Breast epithelium (tissue), 4 donors: ENCODE results near the gene ACACA. TPM values are rescaled to one million over a fixed set of nuclear protein-coding genes. Genes with fewer than 3 reads are reported as not detected.

Source experiments
- DNase-seq, 2 donors: peaks; one replicate each; pipeline ENCODE4 v3.0.0-alpha.2; 2019; ENCODE audit warnings: low spot score in 2 of 2
- H3K27ac ChIP-seq, 2 donors: fragments of 200-600 bp; sonication (generic) in 1 of 2; one replicate each; pipeline ENCODE4 v1.5.1; 2016 to 2019; ENCODE audit warnings: mild to moderate bottlenecking in 1 of 2
- H3K27me3 ChIP-seq, 2 donors: fragments of 200-600 bp; sonication (generic) in 1 of 2; one replicate each; pipeline versions ENCODE4 v1.5.1 to v1.6.0; 2017 to 2019; ENCODE audit warnings: control low read depth in 1 of 2, mild to moderate bottlenecking in 1 of 2
- H3K36me3 ChIP-seq: fragments of 200-600 bp; one replicate; pipeline ENCODE4 v1.5.1; 2019
- H3K4me1 ChIP-seq, 2 donors: fragments of 200-600 bp; sonication (generic); one replicate each; pipeline ENCODE4 v1.5.1; 2016 to 2019; ENCODE audit warnings: control low read depth in 1 of 2
- H3K4me3 ChIP-seq, 3 donors: fragments of 200-600 bp; sonication (generic); 1 replicate in 2 of 3; 2 replicates in 1 of 3; pipeline ENCODE4 v1.5.1; 2016 to 2019; ENCODE audit warnings: mild to moderate bottlenecking in 3 of 3, moderate library complexity in 2 of 3
- H3K9me3 ChIP-seq, 2 donors: fragments of 200-600 bp; sonication (generic) in 1 of 2; one replicate each; pipeline ENCODE4 v1.5.1; 2016 to 2019; ENCODE audit warnings: control low read depth in 1 of 2
- CTCF ChIP-seq, 3 donors: fragments of 450-650 bp; IDR thresholded peaks; one replicate each; pipeline ENCODE4 v1.5.1; 2016 to 2017; ENCODE audit warnings: antibody characterized with exemption in 3 of 3, mild to moderate bottlenecking in 3 of 3, moderate library complexity in 3 of 3
- POLR2A ChIP-seq: fragments of 450-650 bp; IDR thresholded peaks from one replicate; pipeline ENCODE4 v1.6.1; 2016; ENCODE audit warnings: antibody characterized with exemption, mild to moderate bottlenecking, moderate library complexity
- POLR2AphosphoS5 ChIP-seq, 3 donors: sonication (generic); formaldehyde crosslinking; IDR thresholded peaks; one replicate each; pipeline ENCODE4 v1.6.1; 2017; ENCODE audit warnings: antibody characterized with exemption in 3 of 3
- intact Hi-C: fragments of 100-400 bp; cut with DNase I; formaldehyde crosslinking; loops from one replicate; pipeline ENCODE4 v1.15.1; 2023; ENCODE audit warnings: low total_unique reads
- total RNA-seq, 3 donors: library from RNA; depleted of rRNA; stranded (reverse); fragments of >200 nt; gene quantifications; one replicate each; pipeline ENCODE4 v1.1.0, GENCODE V29; 2016

Gene ACACA
- total RNA-seq, 3 donors from 2014 or later = 32.8 to 46.5 (median 36.1) TPM

GRCh38 chr17:37174205-37174604, 232.4 kb downstream of the ACACA start:
- no peaks in the 10 kb centered on the region for H3K27me3 ChIP-seq
- no peaks in the 10 kb centered on the region for H3K4me1 ChIP-seq

GRCh38 chr17:37170881-37171425, 235.7 kb downstream of the ACACA start:
- H3K36me3 ChIP-seq = peaks cover 3% of the 10 kb centered on the region
- intact Hi-C loops = no loop called here
- H3K4me3 ChIP-seq = no peak overlapping the region
- no peak for TF ChIP-seq POLR2A
- no peak for TF ChIP-seq CTCF (IDR thresholded peaks at IDR 0.05)
- no peak for TF ChIP-seq POLR2AphosphoS5 (IDR thresholded peaks at IDR 0.05)
- no peak overlapping the region for H3K27ac ChIP-seq
- no peaks in the 10 kb centered on the region for H3K9me3 ChIP-seq
- no peaks in the 10 kb centered on the region for H3K27me3 ChIP-seq
- H3K4me1 ChIP-seq = no peaks in the 10 kb centered on the region
- no peak for DNase-seq

More at GRCh38 chr17:37174205-37174604, 232.4 kb downstream of the ACACA start:
- intact Hi-C loops = no loop called here
- no peak for TF ChIP-seq POLR2AphosphoS5 (IDR thresholded peaks at IDR 0.05)
- TF ChIP-seq CTCF (IDR thresholded peaks at IDR 0.05) = peak in 1 of 3 donors; percentile 37
- no peak for DNase-seq
- Histone ChIP-seq H3K4me3 (no peak overlapping the region), H3K27ac (no peak overlapping the region), H3K36me3 (no peaks in the 10 kb centered on the region), H3K9me3 (no peaks in the 10 kb centered on the region)

GRCh38 chr17:37168731-37169353, 237.8 kb downstream of the ACACA start:
- Histone ChIP-seq H3K27me3 (no peaks in the 10 kb centered on the region), H3K4me1 (no peaks in the 10 kb centered on the region), H3K27ac (no peak overlapping the region), H3K9me3 (no peaks in the 10 kb centered on the region), H3K36me3 (peaks cover 3% of the 10 kb centered on the region), H3K4me3 (no peak overlapping the region)
- intact Hi-C loops = no loop called here
- no peak for TF ChIP-seq CTCF (IDR thresholded peaks at IDR 0.05)
- TF ChIP-seq POLR2AphosphoS5 (IDR thresholded peaks at IDR 0.05) = no peak
- no peak for TF ChIP-seq POLR2A
- DNase-seq = no peak

- TF ChIP-seq POLR2A (no peak), POLR2AphosphoS5 (IDR thresholded peaks at IDR 0.05) (no peak), CTCF (IDR thresholded peaks at IDR 0.05) (no peak)
- intact Hi-C loops = no loop called here
- H3K36me3 ChIP-seq = peaks cover 3% of the 10 kb centered on the region
- no peaks in the 10 kb centered on the region for H3K27me3 ChIP-seq
- H3K27ac ChIP-seq = no peak overlapping the region
- DNase-seq = no peak
- H3K4me1 ChIP-seq = no peaks in the 10 kb centered on the region
- no peaks in the 10 kb centered on the region for H3K9me3 ChIP-seq
- no peak overlapping the region for H3K4me3 ChIP-seq
These were observed 238.9 kb downstream of the ACACA start for GRCh38 chr17:37167756-37168155.

- Histone ChIP-seq H3K36me3 (peaks cover 3% of the 10 kb centered on the region), H3K4me3 (no peak overlapping the region), H3K27me3 (no peaks in the 10 kb centered on the region), H3K27ac (no peak overlapping the region), H3K9me3 (no peaks in the 10 kb centered on the region), H3K4me1 (no peaks in the 10 kb centered on the region)
- intact Hi-C loops = no loop called here
- TF ChIP-seq POLR2A = no peak
- DNase-seq = no peak
These were observed 242.6 kb downstream of the ACACA start for GRCh38 chr17:37164057-37164456.
